GM12891 (cell line): ENCODE measurements around the gene KMO.

ENCODE experiments used
- PAX5 ChIP-seq: IDR thresholded peaks from 2 replicates; pipeline ENCODE4 v1.6.1; 2011; ENCODE audit warnings: low read length, moderate library complexity, mild to moderate bottlenecking; ENCODE audit not compliant: insufficient read depth, severe bottlenecking
- POLR2A ChIP-seq: IDR thresholded peaks from 2 replicates; pipeline ENCODE4 v1.6.1; 2011; ENCODE audit warnings: low read depth, low read length, control low read depth
- POLR2AphosphoS5 ChIP-seq: IDR thresholded peaks from 2 replicates; pipeline ENCODE4 v1.6.1; 2011; ENCODE audit warnings: low read depth, low read length, control low read depth
- POU2F2 ChIP-seq: IDR thresholded peaks from 2 replicates; pipeline ENCODE4 v1.6.1; 2011; ENCODE audit warnings: low read depth, mild to moderate bottlenecking, control low read depth, low read length, moderate library complexity
- SPI1 ChIP-seq: IDR thresholded peaks from 2 replicates; pipeline ENCODE4 v1.6.1; 2011; ENCODE audit warnings: low read depth, low read length, control low read depth
- TAF1 ChIP-seq: IDR thresholded peaks from 2 replicates; pipeline ENCODE4 v1.6.1; 2011; ENCODE audit warnings: low read depth, low read length, control low read depth

GRCh38 chr1:241536969-241537368 is 4.8 kb downstream of the KMO start:
- TF ChIP-seq POLR2AphosphoS5 (no peak), TAF1 (no peak), POLR2A (no peak), SPI1 (no peak), POU2F2 (no peak), PAX5 (no peak)
